NCI-H460 (cell line): ENCODE data around the gene THOC5. TPM values are rescaled to one million over a fixed set of nuclear protein-coding genes. Genes with fewer than 3 reads are reported as not detected.

Experiments
- DNase-seq: peaks from one replicate; pipeline ENCODE4 v3.0.0-alpha.2; 2016; ENCODE audit warnings: low read depth; ENCODE audit errors: extremely low read depth
- total RNA-seq: library from RNA; depleted of rRNA; stranded (reverse); fragments of >200 nt; shearing (Covaris generic); gene quantifications from 2 replicates; pipeline ENCODE4 v1.2.3, GENCODE V29; 2014; rRNA removed

Gene THOC5
- total RNA-seq, 1 experiment from 2014 or later, result 55.2 TPM

DNA sequence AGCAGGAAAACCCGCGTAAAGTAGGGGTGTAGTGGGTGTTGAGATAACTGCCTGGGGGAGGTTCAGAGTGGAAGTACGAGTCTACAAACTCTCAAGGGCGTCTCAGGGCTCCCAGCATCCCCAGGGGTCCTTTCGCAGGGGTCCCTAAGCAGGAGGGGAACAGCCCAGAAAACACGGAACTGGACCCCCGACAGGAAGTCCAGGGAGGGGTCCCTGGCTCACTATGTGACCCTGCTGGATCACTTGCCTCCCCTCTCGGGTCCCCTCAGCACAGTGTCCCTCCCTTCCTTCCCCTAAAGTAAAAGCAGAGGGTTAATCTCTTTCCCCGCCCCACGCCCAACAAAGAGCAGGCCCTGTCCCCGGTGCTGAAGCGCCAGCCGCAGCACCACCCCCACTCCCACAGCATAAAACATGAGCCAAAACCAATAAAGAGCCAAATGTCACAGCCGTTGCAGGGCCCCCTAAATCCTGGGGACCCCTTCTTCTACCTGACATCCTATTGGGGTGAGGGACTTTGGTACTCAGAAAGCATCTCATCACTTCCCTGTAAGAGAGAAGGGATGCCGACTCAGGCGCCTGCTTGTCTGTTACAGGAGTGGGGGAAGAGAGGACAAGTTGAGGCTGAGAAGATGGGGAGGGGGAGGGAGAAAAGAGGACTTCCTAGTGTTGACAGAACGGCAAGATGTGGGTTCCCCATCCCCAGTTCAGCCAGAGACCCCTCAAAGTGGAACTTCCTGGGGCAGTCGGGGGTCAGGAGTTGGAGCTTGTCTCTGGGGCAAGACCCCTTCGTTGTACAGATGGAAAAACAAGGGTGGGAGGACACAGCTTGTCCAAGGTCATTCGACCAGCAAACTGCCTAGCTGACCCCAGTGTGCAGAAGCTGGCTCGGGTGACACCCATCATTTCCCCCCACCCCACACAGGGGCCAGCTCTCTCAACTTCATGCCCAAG, 75.0 kb downstream of the THOC5 start:
- DNase-seq, result peak; percentile 27

DNA sequence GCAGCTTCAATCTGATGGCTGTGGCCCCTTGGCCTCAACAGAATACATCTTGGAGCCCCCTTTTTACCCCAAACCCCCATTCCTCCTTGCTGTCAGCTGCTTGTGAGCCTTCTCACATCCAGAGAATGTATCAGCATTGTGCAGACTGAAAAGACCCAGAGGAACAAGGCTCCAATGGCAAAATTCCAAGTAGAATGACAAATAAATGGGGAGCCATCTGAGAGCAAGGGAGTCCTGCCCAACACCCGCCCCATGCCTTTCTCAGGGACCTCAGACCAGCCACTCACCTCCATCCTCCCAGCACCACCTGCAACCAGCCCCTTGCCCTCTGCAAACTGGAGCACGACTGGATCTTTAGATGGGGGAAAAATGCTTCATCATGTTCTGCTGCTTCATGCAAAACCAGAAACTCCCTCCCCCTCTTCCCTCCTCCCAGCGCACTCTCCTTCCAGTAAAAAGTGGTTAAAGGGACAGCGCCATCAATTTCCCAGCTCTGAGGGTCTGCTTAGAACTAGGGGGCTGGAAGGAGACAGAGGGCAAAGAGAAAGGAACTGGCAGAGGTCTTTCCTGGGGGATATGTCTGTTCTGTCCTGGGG, 75.7 kb downstream of the THOC5 start:
- no peak for DNase-seq

DNA sequence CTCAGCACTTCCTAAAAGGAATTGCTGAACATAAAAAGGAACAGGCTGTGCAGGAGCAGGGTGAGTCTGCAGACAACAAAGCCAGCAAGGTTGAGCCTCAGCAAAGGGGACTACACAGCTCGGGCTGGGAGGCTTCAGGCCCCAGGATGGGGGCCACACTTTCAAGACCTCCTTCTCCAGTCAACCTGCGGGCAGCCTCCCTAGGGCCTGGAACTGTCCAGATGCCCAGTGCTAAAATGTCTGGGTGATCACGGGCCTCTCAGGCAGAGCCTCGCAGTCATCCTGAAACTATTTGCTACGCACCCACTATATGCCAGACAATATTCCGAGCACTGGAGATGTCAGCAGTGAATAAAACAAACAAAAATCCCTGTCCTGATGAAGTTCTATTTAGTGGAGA, 77.4 kb downstream of the THOC5 start:
- DNase-seq, result no peak

DNA sequence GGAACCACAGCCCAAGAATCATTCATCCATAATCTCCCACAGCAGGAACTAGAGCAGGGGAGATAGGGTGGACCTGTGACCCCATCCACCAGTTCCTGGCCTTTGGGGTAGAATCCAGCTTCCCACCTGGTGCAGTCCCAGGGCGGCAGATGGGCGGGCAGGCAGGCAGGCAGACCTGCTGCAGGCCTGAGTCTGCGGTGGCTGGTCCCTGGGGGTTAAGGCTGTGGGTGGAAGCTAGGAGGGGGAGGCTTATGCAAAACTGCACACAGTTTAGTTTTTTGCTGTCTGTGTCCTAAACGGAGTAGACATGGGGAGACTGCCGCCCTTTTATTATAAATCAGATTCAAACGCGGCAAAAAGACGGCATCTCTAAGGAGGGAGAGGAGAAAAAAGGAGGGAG, 78.0 kb downstream of the THOC5 start:
- no peak for DNase-seq

DNA sequence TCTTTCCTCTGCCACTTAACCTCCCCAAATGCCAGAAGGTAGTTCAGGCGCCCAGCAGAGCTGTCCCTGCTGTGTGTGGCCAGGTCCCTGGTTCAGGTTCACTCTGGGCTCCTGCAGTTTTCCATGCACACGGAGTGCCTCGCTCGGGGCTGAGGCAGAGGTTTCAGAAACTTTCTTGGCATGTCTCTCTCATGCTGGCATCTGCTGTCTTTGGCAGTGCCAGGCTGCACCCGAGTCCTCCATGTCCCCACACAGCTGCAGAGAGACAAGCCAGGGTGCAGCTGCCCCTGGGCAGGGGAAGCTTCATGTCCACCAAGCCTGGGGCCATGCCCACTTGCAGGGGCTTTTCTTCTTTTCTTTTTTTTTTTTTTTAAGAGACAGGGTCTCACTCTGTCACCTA, 80.6 kb downstream of the THOC5 start:
- no peak for DNase-seq

DNA sequence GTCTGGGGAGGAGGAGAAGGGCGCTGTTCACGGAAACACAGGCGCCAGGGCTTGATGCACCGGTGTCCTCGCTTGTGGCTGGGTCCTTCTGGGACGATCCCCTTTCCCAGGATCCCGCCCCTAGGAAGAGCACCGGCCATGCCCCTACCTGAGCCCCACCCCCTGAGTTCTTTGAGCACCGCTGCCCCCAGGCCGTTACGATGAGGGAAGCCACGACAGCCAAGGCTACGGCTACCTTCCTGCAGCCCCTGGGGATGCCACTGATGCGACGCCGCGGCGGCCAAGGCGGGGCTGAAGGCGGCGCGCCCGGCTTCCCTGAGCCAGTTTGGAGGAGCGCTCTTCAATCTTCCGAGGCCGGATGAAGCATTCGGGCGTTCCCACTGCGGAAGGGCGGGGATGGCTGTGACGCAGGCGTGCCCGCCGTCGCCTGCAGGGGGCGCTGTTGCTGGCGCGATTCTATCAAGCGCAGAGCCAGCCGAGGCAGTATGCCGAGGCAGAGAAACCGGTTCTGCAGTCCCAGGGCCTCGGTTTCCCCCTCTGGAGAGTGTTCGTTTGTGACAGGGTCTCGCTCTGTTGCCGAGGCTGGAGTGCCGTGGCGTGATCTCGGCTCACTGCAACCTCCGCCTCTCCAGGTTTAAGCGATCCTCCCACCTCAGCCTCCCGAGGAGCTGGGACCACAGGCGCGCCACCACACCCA, 83.2 kb downstream of the THOC5 start:
- DNase-seq, result peak; percentile 58

DNA sequence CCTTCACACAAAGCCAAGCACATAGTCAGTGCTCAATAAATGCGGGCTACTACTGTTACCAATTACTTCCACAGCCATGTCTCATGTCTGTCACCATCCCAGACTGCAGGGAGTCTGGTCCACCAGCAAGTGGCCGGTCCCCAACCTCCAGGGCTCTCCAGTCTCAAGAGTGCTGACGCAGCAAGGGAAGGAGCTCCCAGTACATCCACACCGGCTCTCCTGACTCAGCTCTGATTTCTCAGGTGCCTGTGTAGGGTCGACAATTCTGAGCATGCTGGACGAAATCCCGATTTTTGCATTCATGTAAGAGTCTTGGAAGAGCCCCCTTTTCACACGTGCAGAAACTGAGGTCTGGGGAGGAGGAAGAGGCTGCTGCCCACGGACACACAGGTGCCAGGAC, 83.8 kb downstream of the THOC5 start:
- no peak for DNase-seq

DNA sequence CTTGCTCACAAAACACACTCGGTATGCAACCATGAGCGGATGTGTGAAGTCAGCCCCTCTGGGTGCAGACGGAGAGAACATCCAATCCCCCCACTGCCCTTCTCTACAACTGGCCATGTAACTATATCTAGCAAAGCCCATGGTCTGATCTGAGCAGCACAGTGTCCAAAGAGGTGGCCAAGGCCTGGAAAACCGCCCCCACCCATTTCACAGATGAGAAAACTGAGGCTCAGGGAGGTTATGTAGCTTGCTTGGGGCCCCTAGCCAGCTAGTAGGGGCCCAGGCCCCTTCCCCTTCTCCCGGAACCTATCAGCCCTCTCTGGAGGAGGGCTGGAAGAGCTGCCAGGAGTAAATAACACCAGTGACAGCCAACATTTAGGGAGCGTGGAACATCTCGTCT, 89.0 kb downstream of the THOC5 start:
- DNase-seq, result no peak

DNA sequence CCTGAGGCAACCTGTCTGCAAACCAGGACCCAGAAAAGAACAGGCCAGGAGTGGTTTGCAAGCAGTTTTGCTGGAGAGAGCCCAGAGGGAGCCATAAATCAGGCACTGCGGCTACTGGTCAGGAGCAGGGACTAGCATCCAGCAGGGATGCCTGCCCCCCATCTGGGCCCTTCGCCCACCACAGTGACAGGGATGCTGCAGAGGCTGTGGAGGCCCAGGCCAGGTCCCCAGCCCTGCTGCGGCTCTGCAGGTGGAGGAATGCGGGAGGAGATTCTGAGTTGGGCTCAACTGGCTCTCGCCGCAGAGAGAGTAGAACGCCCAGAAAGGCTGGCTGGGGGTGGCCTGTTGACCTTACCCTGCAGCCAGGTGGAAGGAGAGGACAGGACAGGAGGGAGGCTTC, 89.9 kb downstream of the THOC5 start:
- no peak for DNase-seq

DNA sequence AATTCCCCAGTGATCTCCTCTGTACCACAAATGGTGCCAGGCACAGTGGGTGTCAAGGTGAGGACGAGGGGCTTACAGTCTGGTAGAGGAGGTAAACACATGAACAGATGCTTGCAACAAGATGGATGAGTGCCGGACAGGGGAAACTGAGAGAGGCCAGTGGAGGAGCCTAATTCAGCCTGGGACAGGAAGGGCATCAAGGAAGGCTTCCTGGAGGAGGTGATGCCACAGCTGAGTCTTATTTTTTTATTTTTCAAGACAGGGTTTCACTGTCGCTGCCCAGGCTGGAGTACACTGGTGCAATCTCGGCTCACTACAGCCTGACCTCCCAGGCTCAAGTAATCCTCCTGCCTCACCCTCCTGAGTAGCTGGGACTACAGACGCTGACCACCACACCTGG, 92.3 kb downstream of the THOC5 start:
- no peak for DNase-seq

DNA sequence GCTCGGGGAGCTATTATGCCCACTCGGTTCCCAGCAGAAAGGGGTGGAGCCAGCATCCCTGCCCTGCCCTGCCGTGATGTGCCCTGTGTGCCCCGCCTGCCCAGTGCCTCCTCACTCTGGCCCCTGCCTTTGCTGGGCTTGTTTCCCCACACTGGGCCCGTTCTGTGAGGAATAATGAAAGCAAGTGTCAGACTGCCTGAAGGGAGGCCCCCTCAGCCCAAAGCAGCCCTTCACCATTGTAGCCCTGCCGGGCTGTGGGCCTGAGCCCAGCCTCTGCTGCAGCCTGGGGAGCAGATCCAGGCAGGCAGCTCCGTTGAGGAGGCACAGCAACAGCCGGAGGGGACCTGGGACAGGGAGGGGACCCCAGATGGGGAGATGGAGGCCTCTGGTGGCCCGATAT, 93.8 kb downstream of the THOC5 start:
- DNase-seq, result no peak

DNA sequence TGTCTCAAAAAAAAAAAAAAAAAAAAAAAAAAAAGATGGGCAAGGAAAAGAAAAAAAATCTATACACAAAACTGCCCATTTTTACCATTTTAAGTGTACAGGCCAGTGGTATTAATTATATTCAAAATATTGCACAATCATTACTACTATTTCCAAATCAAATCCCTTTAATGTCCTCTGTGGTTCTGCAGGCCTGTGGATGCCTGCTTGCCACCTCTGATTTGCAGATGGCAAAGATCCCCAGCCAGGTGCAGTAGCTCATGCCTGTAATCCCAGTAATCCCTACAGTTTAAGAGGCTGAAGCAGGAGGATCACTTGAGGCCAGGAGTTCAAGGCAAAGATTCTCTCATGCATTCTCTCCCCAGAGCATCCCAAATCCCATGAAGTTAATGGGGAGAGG, 95.0 kb downstream of the THOC5 start:
- no peak for DNase-seq

DNA sequence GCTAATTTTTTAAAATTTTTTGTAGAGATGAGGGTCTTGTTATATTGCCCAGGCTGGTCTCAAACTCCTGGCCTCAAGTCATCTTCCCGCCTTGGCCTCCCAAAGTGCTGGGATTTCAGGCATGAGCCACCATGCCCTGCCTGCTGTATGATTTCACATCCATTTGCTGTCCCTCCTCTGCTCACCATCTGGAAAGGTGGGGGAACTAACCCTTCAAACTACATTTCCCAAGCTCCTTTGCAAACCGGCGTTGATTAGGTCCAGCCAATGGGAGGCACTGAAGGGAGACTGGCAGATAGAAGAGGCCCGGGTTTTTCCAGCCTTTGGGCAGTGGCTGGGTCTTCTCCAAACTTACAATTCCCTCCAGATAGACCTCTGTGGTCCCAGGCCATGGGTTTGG, 95.8 kb downstream of the THOC5 start:
- peak; percentile 29 for DNase-seq

DNA sequence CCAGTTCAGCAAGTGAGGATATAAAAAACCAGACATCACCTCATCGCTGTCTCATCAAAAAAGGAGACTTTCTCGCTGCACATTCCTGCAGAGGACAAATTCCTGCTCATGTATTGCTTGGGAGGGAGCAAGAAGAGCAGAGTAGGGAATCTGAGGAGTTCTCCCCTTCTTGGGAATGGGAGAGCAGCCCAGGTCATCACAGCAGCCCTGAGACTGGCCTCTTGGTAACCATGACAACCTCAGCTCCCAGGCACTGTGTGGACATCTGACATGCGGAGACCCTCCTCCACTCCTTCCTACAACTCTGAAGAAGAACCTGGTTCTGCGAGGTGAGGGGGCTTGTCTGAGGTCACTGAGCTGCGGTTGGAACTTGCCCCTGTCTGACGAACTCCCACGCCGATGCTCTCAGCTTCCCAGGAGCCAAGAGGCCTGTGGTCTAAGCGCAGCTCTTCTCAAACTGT, 97.3 kb downstream of the THOC5 start:
- DNase-seq, result no peak

Other genes starting within 250 kb of the THOC5 start
- 10.2 and 11.4 TPM in 2 replicates for gene GAS2L1, start 247.1 kb downstream of the THOC5 start, total RNA-seq
- not detected in 2 replicates for gene RASL10A, start 238.1 kb downstream of the THOC5 start, total RNA-seq
- gene AP1B1, start 165.2 kb downstream of the THOC5 start, total RNA-seq, result 28.6 TPM in 2 replicates
- not detected in 2 replicates for gene RFPL1, start 115.2 kb downstream of the THOC5 start, total RNA-seq
- 0.02 TPM in 1 of 2 replicates, not detected in the other for gene NEFH, start 73.5 kb downstream of the THOC5 start, total RNA-seq
- gene NIPSNAP1, start 27.4 kb upstream of the THOC5 start, total RNA-seq, result 58.6 and 63.6 TPM in 2 replicates
- gene NF2, start 49.9 kb upstream of the THOC5 start, total RNA-seq, result 27.4 and 33.0 TPM in 2 replicates
- gene CABP7, start 166.2 kb upstream of the THOC5 start, total RNA-seq, result not detected in 2 replicates
- gene ZMAT5, start 213.2 kb upstream of the THOC5 start, total RNA-seq, result 13.2 and 14.3 TPM in 2 replicates
- gene UQCR10, start 213.6 kb upstream of the THOC5 start, total RNA-seq, result 49.2 and 73.8 TPM in 2 replicates